Measurements from ENCODE around the gene TP63.

Gene TP63

GRCh38 chr3:189902230-189903186 is 271.3 kb downstream of the TP63 start:
- DNase-seq (ENCODE audit: extremely low read depth in 1 of 2, low read depth in 1 of 2) = no peak

DNA sequence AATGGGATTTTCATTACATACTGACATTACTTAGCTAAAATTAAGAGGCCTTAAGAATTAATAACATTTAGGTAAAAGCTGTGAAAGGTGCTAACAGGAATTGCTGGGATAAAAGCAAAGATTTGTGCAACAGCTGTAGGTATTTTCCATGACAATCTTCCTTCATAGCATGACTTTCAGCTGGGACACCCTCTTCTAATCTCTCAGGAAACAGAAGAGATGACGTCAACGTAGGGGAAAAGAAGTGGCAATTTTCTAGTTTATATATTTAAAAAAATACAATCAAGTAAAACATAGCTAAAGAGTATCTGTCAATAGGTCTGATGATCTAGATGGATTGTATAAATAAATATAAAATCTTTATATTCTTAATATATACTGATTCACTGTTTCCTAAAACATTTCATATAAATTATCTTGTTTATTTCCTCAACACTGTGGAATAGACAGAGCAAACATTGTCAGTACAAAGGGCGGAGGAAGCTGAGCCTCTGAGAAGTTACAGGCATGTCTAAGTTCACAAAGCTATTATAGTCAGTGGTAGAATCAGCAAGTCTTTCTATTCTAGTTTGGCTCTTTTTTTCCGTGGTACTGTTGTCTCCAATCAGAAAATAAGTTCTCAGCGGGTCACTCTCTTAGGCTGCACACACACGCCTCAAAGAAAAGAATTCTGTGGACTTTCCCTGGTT is 272.5 kb downstream of the TP63 start:
- DNase-seq (ENCODE audit: extremely low read depth in 1 of 2, low read depth in 1 of 2) = no peak

GRCh38 chr3:189907803-189908202 is 276.6 kb downstream of the TP63 start:
- DNase-seq (ENCODE audit: extremely low read depth in 1 of 2, low read depth in 1 of 2) = no peak

DNA sequence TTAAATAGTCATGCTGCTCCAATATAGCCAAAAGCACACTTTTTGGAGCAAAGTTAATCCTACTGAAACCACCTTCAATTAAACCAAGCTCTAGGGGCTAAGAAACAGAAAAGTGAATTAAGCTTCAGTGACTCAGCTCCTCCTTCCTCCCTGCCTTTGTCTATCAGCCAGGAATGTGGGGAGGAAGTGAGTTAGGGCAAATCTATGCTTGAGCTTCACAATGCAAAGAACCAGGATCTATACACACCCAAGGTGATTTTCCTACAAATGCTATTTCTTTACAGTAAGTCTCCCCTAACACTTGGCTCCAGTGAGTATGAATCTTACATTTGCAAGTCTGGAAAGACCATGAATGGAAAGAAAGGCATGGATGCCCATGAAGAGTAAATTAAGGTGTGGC is 277.5 kb downstream of the TP63 start:
- no peak for DNase-seq (ENCODE audit: extremely low read depth in 1 of 2, low read depth in 1 of 2)

DNA sequence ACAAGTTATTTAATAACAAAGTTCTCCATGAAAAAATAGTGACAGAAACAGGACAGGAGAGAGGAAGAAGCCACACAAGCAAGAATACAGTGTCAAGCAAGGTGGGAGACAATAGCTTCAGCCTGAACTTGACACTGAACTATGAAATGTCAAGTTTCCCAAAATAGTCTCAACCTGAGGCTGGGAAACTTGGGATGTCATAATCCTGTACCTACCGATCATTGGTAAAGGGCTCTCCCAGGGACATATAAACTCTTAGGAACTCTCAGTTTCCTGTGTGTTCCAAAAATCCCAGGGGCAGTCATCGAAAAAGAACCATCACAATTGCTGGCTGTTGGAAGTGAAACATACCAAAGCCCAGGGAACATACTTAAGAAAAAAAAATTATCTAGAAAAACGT is 277.9 kb downstream of the TP63 start:
- no peak for DNase-seq (ENCODE audit: extremely low read depth in 1 of 2, low read depth in 1 of 2)

GRCh38 chr3:189909573-189909972 is 278.4 kb downstream of the TP63 start:
- DNase-seq (ENCODE audit: extremely low read depth in 1 of 2, low read depth in 1 of 2) = no peak

GRCh38 chr3:189911001-189911400 is 279.8 kb downstream of the TP63 start:
- no peak for DNase-seq (ENCODE audit: extremely low read depth in 1 of 2, low read depth in 1 of 2)

GRCh38 chr3:189914799-189915198 is 283.6 kb downstream of the TP63 start:
- no peak for DNase-seq (ENCODE audit: extremely low read depth in 1 of 2, low read depth in 1 of 2)

DNA sequence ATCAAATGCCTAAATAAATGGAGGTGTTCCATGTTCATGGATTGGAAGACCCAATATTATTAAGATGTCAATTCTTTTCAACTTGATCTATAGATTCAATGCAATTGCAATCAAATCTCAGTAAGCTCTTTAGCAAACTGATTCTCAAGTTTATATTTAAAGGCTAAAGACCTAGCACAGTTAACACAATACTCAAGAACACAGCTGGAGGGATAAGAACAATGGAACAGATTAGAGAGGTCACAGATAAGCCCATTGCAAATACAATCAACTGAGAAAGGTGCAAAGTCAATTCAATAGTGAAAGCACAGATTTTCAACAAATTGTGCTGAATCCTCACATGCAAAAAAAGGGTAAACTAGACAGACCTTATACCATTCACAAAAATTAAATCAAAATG is 290.6 kb downstream of the TP63 start:
- no peak for DNase-seq (ENCODE audit: extremely low read depth in 1 of 2, low read depth in 1 of 2)

GRCh38 chr3:189927975-189928895 is 297.0 kb downstream of the TP63 start:
- DNase-seq (ENCODE audit: extremely low read depth in 1 of 2, low read depth in 1 of 2) = no peak

GRCh38 chr3:189936201-189936945 is 305.2 kb downstream of the TP63 start:
- DNase-seq (ENCODE audit: extremely low read depth in 1 of 2, low read depth in 1 of 2) = no peak

- no peak for DNase-seq (ENCODE audit: extremely low read depth in 1 of 2, low read depth in 1 of 2)
Measured at GRCh38 chr3:189937302-189938127, 306.3 kb downstream of the TP63 start.

DNA sequence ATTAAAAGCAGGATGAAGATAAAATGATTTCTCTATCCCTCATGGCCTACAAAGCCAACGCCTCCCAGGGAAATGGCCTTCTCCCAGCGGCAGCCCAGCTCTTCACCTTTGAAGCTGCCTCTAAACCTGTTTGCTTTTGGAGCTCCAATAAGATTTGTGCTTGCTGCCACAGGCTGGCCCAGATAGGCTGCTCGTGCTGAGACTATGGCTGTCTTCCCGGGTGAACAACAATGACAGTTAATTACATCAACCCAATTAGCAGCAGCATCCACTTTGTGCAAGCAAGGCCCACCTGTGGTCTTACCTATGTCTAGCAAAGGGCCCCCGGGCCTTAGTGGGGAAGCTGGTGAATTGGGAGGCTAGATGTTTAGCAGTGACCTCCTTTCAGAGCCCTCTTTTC is 309.9 kb downstream of the TP63 start:
- no peak for DNase-seq (ENCODE audit: extremely low read depth in 1 of 2, low read depth in 1 of 2)

- DNase-seq (ENCODE audit: extremely low read depth in 1 of 2, low read depth in 1 of 2) = no peak
Measured at GRCh38 chr3:189941679-189942078, 310.5 kb downstream of the TP63 start.

GRCh38 chr3:189942948-189943347 is 311.8 kb downstream of the TP63 start:
- DNase-seq (ENCODE audit: extremely low read depth in 1 of 2, low read depth in 1 of 2) = no peak

DNA sequence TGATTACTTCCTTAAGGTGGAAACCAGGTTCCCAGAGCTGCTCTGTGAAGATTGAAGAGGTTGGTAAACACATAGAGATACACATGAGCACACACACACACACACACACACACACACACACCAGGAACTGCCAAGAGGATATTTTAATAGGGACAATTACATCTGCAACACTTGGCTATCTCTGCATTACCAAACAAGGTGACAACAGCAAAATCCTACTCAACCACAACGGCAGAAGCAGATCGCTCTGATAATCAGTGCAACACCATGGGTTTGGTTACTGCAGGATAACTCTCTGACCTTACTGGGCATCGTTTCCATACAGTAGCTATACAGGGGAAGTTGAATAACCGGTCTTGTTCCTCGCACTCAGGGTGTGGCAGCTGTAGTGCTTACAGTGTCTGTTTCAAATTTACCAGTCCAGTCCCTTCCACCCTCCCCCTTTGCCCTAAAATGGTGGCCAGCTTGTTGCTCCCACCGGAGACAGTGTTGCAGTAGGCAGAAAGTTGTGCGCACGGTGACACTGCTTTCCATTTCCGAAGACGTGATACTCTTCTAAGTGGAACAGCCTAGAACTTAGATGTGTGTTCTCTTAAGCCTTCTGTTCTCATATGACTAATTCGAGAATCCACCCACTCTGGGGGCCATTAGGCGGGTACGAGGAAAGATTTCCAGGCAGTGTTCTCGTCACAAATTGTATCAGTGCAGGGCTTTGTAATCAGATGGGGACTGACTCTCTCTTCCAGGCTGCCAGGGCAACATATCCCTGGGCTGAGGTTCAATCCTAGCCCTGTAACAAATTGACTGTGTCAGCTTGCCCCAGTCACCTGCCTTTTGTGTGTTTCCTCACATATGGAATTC is 313.3 kb downstream of the TP63 start:
- DNase-seq (ENCODE audit: extremely low read depth in 1 of 2, low read depth in 1 of 2) = no peak

GRCh38 chr3:189945935-189946709 is 314.9 kb downstream of the TP63 start:
- DNase-seq (ENCODE audit: extremely low read depth in 1 of 2, low read depth in 1 of 2) = no peak

Data from stimulated activated CD8-positive, alpha-beta memory T cell treated with anti-CD3 and anti-CD28 coated beads, Interleukin-7, amount 100 ng/mL, for 48 hours (primary cell).